GM15510 (cell line): ENCODE data around the gene USP26.

ENCODE experiments used
- POLR2A ChIP-seq: IDR thresholded peaks from 3 replicates; pipeline ENCODE4 v1.6.1; 2011; ENCODE audit warnings: borderline replicate concordance; ENCODE audit not compliant: insufficient read length; ENCODE audit errors: extremely low read depth

Gene USP26

DNA sequence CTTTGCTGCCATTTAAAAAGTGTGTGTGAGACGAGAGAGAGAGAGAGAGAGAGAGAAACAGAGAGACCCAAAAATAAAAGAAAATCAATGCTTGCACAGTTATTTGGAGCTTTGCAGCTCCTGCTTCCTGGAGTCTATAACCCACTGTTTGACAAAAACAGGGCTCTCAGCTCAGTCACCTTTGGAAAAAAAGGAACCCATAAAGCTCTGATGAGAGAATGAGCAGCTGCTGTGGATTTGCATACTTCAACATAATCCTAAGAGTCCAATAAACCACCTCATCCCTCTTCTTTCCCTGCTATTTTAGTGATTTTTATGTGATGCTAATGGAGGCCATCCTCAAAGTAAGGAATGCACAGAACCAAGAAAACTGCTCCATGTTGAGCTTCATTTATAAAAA, 50.3 kb downstream of the USP26 start:
- TF ChIP-seq POLR2A = no peak

DNA sequence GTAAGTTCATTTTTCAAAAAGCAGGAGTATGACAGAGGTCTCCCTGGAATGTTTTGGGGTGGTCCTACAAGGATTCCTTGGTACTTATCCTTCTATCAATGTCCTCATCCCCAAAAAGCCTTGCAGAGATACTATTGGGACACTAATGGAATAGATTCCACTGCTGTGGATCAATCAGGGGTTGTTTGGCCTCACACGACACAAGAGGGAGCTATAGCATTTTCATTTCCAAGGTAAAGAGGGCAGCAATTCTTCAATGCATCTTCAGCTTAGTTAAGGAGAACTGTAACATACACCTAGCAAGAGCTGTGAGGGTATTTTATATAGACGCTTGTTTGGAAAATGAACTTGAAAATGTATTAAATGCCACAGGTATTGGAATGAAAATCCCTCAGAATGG, 50.9 kb downstream of the USP26 start:
- TF ChIP-seq POLR2A = no peak

DNA sequence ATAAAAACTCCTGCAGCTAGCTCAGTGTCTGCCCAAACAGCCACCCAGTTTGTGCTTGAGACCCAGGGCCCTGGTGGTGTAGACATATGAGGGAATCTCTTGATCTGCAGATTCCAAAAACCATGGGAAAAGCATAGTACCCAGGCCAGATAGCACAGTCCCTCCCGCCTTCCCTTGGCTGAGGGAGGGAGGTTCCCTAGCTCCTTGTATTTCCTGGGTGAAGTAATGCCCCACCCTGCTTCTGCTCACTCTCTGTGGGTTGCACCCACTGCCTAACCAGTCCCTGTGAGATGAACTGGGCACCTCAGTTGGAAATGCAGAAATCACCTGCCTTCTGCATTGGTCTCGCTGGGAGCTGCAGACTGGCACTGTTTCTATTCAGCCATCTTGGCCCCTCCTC, 54.6 kb downstream of the USP26 start:
- TF ChIP-seq POLR2A = no peak

DNA sequence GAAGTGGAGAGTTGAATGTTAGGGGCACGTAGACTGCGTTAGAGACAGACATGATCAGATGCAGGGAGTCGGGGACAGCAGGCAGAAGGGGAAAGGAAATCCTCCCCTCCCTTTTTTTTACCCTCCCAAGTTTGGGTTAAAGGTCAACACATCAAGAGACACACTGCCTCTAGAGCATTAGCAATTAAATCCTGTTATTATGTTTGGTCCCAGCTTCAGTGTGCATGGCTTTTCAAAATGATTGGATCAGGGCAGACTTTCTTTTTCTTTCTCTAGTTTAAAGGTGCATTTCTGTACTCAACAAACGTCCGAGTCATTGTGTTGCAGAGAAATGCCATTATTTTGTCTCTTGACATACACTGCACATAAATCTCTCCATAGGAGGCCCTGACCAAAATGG, 63.9 kb downstream of the USP26 start:
- no peak for TF ChIP-seq POLR2A

DNA sequence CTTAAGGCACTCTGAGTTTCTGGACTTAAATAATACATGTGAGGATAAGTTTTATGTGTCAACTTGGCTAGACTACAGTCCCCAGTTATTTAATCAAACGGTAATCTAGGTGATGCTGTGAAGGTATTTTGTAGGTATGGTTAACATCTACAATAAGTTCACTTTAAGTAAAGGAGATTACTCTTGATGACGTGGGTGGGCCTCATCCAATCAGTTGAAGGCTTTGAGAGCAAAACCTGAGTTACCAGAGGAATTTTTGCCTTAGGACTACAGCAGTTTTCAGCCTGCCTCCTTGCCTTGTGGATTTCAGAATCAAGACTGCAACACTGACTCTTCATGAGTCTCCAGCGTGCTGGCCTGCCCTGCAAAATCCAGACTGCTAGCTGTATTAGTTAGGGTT, 78.7 kb downstream of the USP26 start:
- TF ChIP-seq POLR2A = no peak

DNA sequence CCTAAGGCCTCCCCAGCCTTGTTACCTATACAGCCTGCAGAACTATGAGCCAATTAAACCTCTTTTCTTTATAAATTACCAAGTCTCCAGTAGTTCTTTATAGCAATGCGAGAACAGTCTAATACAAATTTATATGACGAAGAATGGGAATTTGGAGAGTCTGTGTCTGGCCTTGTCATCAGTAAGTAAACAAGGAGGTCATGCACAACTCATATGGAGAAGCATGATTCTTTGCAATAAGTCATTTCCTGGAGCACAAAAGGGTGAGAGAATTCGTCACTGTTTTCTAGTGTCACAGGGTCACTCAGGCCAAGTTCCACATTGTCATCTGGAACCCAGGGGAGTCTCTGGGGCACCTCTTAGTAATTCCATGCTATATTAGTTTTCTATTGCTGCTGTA, 89.5 kb downstream of the USP26 start:
- TF ChIP-seq POLR2A = no peak

DNA sequence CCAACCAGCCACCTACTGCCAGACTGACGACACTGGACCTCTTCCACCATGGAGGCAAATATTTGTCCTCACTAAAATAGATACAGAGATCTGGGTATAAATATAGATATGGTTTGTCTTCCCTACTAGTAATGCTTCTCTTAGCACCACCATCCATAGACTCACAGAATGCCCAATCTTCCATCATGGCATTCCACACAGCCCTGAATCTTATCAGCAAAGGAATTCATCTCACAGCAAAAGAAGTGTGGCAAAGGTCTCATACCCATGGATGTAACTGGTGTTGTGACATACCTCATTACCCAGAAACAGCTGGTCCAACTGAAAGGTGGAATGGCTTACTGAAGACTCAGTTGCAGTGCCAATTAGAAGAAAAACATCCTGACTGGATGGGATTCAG, 91.3 kb downstream of the USP26 start:
- no peak for TF ChIP-seq POLR2A

DNA sequence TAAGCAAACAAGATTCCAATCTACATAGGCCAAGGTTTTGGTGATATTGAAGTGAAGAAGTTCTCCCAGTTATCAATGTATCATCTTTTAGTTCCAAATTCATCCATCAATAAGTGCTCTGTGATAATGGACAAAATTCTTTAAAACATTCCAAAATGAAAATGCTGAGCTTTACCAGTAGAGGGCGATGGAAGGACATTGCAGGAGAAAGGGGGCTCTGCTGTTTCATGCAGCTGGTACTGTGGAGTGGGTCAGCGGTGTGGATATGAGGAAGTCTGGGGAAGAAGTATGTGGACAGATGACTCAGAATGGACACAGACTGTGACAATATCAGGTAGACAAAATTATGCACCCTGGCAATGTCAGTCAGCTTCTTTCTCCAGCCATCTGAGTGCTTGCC, 91.9 kb downstream of the USP26 start:
- TF ChIP-seq POLR2A = no peak

DNA sequence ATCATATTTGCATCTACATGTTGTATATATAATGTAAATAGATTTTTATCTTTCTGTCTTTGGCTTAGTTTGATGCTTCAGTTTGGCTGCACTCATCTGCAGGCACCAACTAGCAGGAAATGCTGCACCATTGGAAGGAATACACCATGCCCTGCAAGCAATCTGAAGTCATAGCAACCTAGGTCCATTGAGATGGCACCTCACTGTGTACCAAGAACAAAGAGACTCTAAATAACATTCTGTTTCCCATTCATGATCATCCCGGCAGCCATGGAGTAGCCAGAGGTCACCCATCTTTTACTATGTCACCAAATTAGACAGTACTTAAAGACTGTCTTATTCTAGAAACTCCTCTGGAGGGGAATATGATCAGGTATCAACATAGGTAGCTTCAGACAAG, 97.7 kb downstream of the USP26 start:
- no peak for TF ChIP-seq POLR2A

DNA sequence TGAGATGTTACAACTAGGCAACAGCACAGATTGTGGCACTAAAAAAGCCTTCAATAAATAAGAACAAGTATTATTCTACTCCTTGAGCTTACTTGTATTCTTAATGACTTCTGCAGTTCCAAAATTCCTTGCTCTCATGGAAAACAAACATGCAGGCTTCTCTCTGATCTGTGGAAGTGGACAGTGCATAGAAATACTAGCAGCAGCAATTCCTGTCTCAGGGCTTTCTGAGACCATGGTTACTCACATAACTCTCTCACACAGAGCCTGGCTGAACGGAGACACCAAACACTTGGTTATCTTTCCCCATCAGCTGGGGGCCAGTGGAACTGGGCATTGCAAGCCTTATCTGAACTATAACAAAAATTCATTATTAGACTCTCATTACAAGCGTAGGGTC, 106.1 kb downstream of the USP26 start:
- no peak for TF ChIP-seq POLR2A

DNA sequence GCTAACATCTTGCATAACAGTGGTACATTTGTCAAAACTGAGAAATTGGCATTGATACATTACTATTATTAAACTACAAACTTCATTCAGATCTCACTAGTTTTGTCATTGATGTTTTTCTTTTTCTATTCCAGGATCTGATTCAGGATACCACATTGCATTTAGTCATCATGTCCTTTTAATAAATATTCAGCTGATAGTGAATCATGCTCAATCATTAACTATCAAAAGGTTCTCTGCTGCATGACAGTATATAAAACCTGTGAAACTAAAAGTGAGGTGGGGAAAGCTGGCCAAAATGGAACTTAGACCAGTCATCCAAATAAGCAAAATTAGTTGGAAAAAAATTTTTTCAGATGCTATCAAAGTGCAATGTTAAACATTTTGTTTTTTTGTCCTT, 110.4 kb downstream of the USP26 start:
- TF ChIP-seq POLR2A = no peak

DNA sequence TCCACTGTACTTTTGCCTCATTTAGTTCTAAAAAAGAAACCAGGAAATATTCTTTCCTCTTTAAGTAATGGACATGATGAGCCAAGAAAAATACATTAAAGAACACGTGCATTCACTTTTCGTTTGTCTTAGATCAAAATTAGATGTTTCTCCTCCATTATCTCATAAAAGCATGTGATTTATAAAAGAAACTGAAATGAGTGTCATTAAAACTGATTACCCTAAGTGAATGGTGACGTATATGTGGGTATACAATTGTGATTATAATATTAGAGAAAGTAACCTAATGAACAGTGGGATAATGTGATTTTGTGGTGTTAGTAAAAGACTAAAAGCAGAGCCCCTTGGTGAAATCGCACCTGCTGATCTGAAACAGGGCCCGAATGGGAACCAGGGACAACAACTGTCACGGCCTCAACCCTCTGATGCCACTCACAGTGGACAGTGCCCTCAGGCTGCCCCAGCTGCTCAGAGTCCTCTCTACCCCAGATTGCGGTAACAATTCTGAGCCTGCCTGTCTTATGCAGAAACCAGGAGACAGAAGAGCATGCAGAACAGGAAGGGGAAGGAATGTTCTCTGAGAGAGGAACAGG, 112.8 kb downstream of the USP26 start:
- no peak for TF ChIP-seq POLR2A

DNA sequence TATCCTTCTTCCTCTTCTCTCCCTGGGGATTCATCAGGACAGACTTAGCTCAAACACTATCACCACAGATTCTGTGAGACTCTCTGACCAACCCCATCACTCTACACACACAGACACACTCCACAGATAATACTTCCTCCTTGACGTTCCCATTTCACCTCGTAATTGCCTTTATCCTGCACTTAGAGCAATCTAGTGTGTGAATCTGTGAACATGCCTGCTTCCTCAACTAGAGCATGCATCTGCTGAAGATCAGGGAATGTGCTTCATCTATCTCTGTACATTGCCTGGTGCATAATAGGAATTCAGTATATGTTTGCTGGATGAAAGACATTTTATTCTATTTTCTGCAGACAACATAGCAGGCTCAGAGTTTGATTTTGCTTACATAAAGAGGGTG, 113.4 kb downstream of the USP26 start:
- no peak for TF ChIP-seq POLR2A
